GM19035 (cell line): ENCODE measurements around the gene EMP2.

Experiments used
- ATAC-seq: cut with Tn5 transposase; IDR thresholded peaks from one replicate; pipeline ENCODE4 v1.9.1; 2021; ENCODE audit not compliant: unreplicated experiment

The EMP2 gene

DNA sequence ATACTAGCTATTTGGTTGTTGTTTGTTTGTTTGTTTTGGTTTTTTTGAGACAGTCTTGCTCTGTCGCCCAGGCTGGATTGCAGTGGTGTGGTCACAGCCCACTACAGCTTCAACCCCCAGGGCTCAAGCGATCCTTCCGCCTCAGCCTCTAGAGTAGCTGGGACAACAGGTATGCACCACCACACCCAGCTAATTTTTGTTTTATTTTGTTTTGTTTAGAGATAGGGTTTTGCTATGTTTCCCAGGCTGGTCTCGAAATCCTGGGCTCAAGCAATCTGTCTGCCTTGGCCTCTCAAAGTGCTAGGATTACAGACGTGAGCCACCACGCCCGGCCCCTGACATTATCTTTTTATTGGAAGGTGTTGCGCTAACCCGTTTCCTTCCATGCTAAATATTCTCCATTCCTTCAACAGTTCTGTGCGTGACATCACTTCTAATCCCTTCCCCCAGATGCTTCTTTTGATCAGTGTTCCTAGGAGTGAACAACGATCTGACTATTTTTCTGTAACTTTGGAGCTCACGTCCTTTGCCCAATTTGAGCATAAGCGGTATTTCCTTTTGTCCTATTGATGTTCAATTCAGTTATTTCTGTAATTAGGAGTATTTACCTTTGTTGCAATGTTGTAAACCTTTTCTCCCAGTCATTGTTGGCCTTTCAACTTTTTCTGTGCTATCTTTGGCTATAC, 30.2 kb upstream of the EMP2 start:
- no peak for ATAC-seq

DNA sequence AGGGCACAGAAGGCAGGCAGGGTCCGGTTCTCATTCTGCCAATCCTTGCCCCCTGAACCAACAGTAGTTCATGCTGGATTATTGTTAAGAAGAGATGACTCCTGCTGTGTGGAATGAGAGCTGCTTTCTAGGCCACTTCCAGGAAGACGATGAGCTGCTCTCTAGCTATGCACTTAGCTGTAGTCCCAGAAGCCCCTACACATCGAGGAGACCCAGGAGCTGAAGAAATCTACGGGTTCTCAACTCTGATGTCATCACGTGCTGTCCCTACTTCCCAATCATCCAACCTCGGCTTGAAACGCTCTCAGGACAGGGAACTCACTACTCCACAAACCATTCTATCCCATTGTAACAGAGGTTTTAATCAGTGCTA, 29.0 kb upstream of the EMP2 start:
- no peak for ATAC-seq

DNA sequence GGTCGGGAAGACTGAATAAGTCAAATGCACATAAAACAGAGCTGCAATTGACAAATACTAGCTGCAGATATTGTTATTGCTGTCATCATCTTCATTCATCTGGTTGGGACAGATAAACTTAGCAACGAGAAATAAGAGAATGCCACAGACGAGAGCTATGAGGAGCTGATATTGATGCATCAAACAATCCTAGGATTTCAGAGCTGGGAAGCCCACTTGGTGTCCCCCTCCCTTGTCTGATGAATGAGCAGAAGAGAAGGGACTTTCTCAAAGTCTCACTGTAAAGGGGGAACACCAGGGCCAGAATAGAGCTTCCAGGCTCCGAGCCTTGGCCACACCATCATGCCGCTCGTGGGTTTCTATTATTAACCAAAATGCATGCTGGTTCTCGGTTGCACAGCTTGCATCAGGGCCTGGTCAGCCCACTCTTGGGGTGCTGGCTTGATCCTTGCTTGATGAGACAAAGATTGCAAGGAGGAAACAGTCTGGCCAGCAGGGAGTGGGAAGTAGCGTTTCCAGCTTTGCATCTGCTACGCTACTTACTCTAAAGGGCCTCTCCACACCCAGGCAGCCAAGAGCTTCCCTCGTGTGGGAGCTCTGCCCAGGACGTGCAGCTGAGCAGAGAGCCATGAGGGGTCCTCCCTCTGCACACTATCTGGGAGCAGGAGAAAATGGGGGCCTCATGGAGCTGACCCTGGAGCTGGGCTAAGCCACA, 28.4 kb upstream of the EMP2 start:
- no peak for ATAC-seq

DNA sequence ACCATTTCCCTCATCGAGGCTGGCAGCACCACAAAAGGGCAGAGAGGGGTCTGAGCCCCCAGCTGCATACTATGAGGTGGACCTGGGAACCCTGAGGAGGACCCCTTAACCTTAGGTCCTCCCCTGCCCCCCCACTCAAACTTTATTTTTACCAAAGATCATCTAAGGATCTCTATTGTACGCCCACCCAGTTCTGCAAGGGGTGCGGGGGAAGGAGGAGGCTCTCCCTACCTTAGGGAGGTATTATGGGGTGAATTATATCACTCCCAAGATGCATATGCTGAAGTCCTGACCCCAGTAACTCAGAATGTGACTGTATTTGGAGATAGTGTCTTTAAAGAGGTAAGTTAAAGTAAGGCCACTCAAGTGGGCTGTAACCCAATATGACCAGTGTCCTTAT, 26.8 kb upstream of the EMP2 start:
- ATAC-seq = no peak

DNA sequence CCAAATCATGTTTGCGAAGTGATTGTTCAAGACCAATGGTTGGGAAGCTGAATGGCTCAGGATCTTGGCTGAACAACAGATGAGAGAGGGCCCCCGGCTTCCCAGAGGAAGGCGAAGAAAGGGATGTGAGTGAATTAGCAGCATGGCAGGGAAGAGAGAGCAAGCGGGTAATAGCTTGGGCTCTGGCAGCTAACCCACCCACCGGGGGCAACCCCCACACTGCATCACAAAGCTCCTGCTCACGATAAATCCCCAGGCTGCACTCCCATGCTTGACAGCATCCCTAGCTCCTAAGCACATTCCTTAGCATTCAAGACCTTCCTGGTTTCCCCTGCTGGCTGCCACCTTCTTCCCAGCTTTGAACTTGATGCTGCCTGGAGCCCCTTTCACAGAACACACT, 26.2 kb upstream of the EMP2 start:
- ATAC-seq = no peak

DNA sequence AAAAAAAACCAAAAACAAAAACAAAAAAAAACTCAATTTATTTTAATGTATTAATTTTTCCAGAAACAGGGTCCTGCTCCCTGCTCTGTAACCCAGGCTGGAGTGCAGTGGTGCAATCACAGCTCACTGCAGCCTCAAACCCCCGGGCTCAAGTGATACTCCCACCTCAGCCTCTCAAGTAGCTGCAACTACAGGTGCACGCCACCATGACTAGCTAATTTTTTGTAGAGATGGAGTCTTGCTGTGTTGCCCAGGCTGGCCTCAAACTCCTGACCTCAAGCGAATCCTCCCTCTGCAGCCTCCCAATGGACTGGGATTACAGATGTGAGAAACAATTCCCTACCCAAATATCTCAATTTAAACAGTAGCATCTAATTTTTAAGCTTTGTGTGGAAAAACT, 25.2 kb upstream of the EMP2 start:
- ATAC-seq = no peak

DNA sequence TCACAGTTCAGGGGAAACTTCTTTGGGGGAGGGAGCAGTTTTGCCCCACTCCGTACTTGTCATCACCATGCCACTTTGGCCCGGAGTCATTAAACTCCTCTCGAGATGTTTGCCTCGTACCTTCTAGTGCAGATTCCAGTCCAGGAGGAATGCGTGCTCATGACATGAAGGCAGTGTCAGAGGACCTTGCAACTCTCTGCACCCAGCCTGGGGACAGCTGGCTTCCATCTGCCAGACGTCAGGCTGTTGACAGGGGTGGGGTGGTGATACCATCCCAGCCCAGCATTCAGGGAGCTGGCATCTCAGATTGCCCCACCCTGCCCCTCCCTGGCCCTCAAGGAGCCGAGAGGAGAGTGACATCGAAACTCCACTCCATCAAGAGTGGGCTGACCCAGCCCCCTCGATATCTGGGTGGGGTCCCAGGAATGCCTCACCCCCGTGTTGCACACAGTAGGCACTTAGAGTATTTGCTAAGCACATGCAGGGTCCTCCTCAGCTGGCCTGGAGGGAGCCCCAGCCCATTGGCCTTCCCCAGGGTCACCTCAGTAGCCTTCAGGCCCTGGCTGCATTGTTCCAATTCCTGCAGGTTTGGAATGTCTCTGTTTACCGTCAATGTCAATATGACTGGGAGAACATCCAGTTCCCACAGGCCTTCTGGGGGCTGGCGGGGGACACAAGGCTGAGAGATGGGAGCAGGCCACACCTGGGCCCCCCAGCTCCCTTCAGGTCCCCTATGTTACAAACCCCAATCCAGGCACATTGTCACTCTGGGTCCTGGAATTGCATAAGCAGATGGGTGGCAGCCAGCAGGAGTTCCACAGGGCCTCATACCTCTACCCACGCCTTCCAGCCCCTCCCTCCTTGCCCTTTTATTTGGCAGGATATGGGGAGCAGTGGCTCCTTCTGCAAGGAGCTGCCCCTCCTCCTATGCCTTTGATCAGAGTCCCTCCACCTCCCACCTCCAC, 21.3 kb upstream of the EMP2 start:
- no peak for ATAC-seq

DNA sequence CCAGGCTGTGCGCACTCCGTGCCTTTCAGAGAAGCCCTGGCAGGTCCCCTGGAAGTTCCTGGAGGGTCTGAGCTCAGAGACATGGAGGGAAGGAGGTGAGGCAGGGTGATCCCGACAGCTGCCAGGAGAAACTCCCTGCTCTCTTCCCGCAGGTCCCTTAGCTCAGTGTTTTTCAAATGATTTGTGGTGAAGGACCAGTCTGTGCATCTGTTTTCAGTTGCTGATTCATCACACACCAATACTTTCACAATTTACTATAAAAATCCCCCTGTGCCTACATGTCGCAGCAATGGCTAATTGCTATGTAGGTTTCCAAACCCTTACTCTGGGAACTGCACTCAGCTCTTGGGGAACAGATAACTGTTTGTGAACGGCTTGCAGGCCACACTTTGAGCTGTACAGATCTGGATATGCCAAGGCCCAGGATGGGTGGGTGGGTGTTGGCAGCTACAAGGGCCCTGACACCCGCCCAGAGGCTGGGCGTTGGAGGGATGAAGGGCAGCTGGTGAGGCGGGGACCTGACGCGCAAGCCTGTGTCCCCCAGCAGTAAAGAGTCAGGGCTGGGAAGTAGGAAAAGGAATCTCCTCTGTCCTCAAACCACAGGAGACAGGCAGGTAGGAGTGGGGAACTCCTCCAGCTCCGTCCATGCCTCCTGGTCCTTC, 20.5 kb upstream of the EMP2 start:
- no peak for ATAC-seq

DNA sequence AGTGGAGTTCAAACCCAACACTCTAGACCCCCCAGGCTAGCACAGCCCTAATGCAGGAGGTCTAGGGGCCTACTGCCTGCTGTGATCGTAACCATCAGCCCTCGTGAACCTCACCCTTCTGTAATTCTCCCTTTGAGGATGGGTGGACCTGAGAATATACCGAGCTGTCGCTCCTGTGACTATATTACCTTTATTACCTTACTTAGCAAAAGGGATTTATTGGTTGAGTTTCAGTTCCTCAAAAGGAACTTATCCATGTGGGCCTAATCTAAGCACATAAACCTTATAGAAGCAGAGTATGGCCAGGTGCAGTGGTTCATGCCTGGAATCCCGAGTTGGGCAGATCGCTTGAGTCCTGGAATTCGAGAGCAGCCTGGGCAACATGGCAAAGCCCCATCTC, 19.2 kb upstream of the EMP2 start:
- ATAC-seq = peak; percentile 47

DNA sequence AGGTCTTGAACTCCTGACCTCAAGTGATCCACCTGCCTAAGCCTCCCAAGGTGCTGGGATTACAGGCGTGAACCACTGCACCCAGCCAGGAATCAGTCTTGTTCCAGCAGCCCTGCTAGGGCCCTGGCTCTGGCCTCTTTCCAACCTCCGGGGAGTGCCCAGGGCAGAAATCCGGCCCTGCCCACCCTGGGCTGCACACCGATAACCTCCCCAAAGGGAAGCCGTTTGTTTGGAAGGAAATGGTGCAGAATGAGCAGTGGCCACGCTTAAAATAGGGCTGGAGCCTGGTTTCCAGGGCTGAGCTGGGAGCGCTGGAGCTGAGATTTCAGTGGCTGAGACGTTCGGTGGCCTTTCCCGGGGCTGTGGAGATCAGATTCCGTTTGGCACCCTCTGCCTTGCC, 17.8 kb upstream of the EMP2 start:
- no peak for ATAC-seq

DNA sequence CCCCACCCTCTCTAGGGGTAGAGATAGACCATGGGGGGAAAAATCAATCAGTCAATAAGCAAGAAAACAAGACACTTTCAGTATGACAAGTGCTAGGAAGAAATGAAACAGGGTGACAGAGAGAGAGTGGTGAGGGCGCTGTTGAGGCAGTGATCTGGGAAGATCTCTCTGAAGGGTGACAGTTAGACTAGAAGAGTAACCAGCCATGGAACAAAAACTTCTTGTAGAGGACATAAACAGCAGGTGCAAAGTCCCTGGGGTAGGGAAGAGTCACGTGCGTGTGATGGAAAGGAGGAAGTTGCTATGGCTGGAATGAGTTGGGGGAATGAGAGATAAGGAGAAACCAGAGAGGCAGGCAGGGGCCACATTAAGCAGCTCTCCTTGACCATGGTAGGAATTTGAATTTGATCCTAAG, 16.8 kb upstream of the EMP2 start:
- ATAC-seq = no peak

DNA sequence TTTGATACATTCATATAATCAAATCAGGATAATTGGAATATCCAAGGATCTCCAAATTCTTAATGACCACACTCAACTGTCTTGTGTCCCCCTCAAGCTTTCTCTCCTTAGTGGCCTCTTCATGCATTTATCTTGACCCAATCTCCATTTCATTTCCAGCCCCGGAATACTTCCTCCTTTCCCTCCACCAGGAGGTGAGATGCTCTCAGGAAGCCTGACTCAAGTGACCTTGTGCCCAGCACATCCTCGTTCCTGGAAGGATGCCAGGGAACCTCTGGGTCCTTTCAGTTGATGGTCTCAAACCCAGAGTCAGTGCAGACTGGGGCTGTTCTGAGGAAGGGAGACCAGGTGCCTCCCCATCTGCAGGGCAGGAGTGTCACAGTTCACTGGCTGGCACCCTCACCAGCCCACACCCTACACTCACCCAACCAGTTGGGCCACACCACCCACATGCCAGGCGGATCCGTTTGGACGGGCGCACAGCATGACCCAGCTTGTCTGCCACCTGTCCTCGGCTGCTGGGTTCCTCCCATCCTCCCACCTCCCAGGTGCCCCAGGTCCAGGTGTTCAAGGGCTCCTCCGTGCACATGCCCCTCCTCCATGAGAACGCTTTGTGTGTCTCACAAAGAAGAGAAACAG, 14.0 kb upstream of the EMP2 start:
- ATAC-seq = no peak

DNA sequence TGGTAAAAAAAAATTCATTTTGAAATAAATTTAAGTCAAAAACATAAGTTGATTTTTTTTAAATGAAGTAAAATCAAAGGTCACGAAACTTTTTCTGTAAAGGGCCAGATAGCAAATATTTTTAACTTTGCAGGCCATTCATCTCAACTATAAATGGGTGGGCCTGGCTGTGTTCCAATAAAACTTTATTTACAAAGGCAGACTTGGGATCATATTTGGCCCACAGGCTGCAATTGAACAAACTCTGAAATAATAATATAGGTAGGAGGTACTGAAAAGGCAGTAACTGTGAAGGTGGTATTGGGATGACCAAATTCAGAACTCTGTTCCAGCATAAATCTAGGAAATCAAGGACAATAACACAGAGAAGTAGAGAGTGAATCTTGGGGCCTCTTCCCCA, 12.2 kb upstream of the EMP2 start:
- ATAC-seq = no peak

DNA sequence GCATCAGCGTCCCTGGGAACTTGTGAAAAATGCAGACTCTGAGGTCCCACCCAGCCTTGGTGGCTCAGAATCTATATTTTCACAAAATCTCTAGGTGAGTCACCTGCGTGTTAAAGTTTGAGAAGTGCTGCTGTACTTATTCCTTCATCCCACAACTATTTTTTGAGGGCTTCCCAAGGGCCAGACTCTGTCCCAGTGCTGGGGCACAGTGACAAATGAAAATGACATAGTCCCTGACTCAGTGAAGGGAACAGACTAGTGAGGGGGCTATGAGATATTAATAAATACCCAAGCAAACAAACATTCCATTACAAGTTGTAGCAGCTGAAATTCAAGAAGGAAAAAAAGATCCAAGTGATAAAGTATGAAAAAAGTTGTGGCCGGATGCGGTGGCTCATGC, 9.9 kb upstream of the EMP2 start:
- ATAC-seq = no peak

DNA sequence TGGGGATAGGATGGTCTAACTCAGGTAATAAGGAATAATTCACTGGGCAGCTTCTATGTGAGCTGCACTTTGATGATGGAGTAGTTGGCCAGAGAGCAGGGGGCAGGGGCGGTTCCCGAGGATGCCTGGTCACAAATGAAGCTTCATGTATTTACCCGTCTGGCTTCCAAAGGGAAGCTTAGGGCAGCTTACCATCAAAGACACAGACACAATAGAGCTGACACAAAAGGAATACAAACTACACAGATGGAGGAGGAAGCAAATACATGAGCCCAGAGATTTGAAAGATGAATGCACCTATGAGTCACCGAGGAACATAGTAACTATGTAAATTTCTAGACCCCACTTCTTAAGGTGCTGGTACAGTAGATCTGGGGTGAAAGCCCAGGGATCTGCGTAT, 8.7 kb upstream of the EMP2 start:
- ATAC-seq = no peak

DNA sequence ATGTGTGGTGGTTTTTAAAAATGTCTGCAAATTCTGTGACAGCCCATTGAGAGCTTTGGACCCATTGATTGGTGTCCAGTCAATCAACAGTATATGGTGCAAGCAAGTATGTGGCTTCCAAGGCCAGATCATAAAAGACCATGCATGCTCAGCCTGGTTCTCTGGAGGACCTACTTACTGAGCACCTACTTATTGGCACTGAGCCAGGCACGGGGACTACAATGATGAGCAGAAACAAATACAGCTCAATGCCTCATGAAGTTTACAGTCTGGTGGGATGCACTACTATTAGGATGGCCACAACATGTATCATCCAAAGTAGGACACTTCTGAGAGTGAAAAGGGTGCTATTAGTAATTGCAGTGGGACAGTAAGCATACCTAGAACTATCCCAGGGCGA, 7.2 kb upstream of the EMP2 start:
- no peak for ATAC-seq

DNA sequence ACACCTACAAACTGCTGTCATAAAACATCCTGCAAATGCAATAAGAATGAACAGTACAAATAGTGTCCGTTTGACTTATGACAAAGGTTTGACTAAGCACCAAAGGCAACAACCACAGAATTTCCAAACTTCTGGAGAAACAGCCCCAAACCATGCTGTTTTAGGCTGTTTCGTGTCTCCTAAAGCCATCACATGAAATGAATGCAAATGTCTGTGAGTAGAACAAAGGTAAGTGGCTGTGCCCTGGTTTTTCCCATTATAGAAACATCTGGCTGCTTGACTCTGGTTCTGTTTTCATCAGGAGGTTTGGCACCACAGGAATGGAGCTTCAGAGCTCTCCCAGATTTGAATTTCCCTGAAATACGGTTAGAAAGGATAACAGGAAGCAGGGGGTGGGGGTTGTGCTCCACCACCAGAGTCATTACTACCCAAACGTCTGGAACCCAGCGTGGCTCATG, 4.6 kb upstream of the EMP2 start:
- ATAC-seq = no peak

DNA sequence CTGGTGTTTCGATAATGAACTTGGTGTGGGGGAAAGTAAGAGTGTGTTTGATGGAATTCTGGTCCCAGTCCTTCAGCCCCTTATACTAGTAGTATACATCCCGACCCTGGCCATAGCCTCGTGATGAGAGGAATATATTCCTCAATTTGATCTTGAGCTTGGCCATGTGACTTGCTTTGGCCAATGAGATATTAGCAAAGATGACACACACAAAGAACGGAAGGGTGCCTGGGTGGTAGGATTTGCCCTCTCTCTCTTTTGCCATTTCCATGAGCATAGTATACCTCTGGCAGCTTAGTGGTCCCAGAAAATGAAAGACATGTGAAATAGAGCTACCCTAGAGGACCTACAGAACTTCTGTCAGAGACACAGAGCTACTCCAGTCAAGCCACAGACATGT, 2.9 kb upstream of the EMP2 start:
- ATAC-seq = no peak

DNA sequence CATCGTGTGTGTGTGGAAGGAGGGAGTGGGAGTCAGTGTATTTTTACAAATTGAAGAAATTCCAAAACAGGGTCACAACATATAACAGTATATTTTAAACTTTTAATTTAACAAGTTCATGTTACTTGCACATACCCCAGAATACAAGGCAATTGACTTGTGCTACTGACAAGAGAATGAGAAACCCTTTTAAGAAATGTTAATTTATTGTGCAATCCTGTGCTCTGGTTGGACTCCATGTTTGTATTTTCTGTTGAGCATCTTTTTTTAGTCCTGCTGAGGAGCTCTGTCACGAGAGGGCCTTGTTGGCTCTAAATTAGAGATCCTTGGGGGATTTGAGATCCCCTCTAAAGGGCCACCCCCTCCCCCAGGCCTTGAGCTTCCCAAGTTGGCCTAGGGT, 1.1 kb upstream of the EMP2 start:
- ATAC-seq = no peak

DNA sequence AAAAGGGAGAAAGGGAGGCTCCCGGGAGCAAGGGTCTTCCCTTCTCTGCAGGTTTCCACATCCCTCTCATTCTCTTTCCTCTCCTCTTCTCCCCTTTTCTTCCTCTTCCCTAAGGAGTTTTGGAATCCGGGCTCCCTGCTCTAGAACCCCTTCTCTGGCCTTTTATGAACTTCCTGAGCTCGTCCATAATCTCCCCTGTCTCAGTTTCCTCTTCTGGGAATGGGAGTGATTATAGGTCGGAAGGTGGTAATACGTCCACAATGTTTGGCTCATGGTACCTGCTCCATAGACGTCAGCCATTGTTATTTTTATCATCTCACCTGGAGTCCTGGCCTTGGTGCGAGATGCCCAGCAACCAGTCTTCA, 467 bp upstream of the EMP2 start:
- no peak for ATAC-seq

DNA sequence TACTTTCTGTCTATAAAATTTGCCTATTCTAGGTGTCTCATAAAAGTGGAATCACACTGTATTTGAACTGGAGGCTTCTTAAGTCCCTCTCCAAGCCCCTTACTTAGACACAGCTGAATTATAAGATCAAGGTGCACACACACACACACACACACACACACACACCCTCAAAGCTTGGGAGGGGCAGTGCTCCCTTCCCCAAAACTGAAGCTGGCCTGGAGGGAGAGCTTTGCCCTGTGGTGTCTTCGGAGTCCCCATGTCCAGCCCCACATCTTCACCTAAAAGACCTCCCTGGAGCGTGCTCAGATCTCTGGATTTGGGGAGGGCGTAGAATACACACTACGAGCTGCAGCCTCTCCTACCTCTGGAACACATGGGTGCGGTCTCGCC, 828 bp downstream of the EMP2 start:
- ATAC-seq = no peak
